ENCODE data around the gene PLPPR2.
"Not testable (repeated sequence)": the region's sequence is repeated elsewhere in the genome, so short reads cannot be mapped to it uniquely, and the experiment has no call there.

PLPPR2 gene

GRCh38 chr19:11338569-11339253, 16.5 kb upstream of the PLPPR2 start:
- no peak for DNase-seq (ENCODE audit: insufficient read length, low spot score)
- FAIRE-seq, result no peak

GRCh38 chr19:11339254-11340098, 15.8 kb upstream of the PLPPR2 start, which contains the start of gene RAB3D:
Gene RAB3D (minus strand): TSS chr19:11339657. CDS start chr19:11337399, 2,258 bp downstream.
- TF ChIP-seq POLR2AphosphoS5 (IDR thresholded peaks at IDR 0.05; ENCODE audit: low read depth, low read length) (no peak), SPI1 (IDR thresholded peaks at IDR 0.05; ENCODE audit: low read depth, low read length) (no peak), POU2F2 (IDR thresholded peaks at IDR 0.05; ENCODE audit: low read depth, low read length) (no peak), TAF1 (IDR thresholded peaks at IDR 0.05; ENCODE audit: low read depth, low read length) (no peak), PAX5 (IDR thresholded peaks at IDR 0.05; ENCODE audit: insufficient read depth, low read length, severe bottlenecking) (no peak), POLR2A (IDR thresholded peaks at IDR 0.05; ENCODE audit: low read depth, low read length) (no peak)
- FAIRE-seq, result peak; percentile 94
- peak; percentile 96 for DNase-seq (ENCODE audit: insufficient read length, low spot score)

More at GRCh38 chr19:11338569-11339253, 16.5 kb upstream of the PLPPR2 start:
- TF ChIP-seq POLR2A (IDR thresholded peaks at IDR 0.05; ENCODE audit: low read depth, low read length), result no peak
- TF ChIP-seq SPI1 (IDR thresholded peaks at IDR 0.05; ENCODE audit: low read depth, low read length), result no peak
- TF ChIP-seq PAX5 (IDR thresholded peaks at IDR 0.05; ENCODE audit: insufficient read depth, low read length, severe bottlenecking), result no peak
- no peak for TF ChIP-seq POU2F2 (IDR thresholded peaks at IDR 0.05; ENCODE audit: low read depth, low read length)
- no peak for TF ChIP-seq POLR2AphosphoS5 (IDR thresholded peaks at IDR 0.05; ENCODE audit: low read depth, low read length)
- TF ChIP-seq TAF1 (IDR thresholded peaks at IDR 0.05; ENCODE audit: low read depth, low read length), result no peak

GRCh38 chr19:11340099-11340467, 15.1 kb upstream of the PLPPR2 start:
- not testable (repeated sequence) for FAIRE-seq

DNA sequence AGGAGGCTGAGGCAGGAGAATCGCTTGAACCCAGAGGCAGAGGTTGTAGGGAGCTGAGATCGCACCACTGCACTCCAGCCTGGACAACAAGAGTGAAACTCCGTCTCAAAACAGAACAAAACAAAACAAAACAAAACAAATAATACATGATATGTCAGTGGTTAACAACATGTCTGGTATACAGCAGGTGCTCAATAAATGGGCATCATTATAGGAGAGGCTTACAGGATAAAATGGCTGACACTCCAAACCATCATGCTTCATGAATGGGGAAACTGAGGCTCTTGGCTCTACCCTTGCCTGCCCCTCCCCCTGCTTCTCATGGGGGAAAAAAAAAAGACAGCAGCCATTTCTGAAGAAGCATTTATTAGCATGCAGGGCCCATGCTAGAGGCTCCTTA, 12.8 kb upstream of the PLPPR2 start:
- no peak for TF ChIP-seq SPI1 (IDR thresholded peaks at IDR 0.05; ENCODE audit: low read depth, low read length)
- TF ChIP-seq POLR2A (IDR thresholded peaks at IDR 0.05; ENCODE audit: low read depth, low read length), result no peak
- DNase-seq (ENCODE audit: insufficient read length, low spot score) (no peak), FAIRE-seq (no peak)

More at GRCh38 chr19:11340099-11340467, 15.1 kb upstream of the PLPPR2 start:
- DNase-seq (ENCODE audit: insufficient read length, low spot score), result not testable (repeated sequence)

DNA sequence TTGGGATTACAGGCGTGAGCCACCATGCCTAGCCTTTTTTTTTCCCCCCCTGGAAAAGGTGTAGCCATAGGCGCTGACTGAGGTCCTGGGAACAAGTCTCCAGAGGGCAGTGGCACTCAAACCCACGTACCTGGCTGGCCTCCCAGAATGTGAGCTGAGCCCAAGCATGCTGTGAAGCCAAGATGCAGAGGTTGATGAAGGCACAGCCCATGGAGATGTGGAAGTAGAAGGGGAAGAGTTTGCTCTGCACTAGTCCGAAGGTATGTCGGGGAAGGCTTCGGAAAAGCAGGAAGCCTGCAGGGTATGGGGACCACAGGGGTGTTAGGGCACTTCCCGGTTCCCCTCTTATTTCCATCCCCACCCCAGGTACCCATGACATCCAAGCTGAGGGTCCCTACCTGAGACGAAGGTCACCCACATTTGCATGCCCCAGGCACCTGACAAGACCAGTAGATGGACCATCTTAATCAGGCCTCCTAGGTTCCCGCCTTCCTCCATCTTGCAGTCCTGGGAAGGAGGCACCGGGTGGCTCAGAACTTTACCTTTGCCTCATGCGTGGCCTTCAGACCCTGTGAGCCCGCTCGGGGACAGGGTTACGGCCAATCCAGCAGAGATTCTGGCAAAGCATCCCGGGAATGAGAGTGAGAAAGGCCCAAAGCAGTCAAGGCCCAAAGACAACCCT, 10.0 kb upstream of the PLPPR2 start:
- no peak for TF ChIP-seq PAX5 (IDR thresholded peaks at IDR 0.05; ENCODE audit: insufficient read depth, low read length, severe bottlenecking)
- no peak for TF ChIP-seq POLR2AphosphoS5 (IDR thresholded peaks at IDR 0.05; ENCODE audit: low read depth, low read length)
- no peak for TF ChIP-seq TAF1 (IDR thresholded peaks at IDR 0.05; ENCODE audit: low read depth, low read length)
- no peak for TF ChIP-seq SPI1 (IDR thresholded peaks at IDR 0.05; ENCODE audit: low read depth, low read length)
- TF ChIP-seq POU2F2 (IDR thresholded peaks at IDR 0.05; ENCODE audit: low read depth, low read length), result no peak
- TF ChIP-seq POLR2A (IDR thresholded peaks at IDR 0.05; ENCODE audit: low read depth, low read length), result no peak
- DNase-seq (ENCODE audit: insufficient read length, low spot score) (no peak), FAIRE-seq (peak; percentile 72)

GRCh38 chr19:11346104-11346940, 8.9 kb upstream of the PLPPR2 start, which contains the start of the genes CCDC159 and TMEM205:
Gene CCDC159 (plus strand): TSS chr19:11346519. CDS start chr19:11346607, 88 bp downstream.
Gene TMEM205 (minus strand): TSS chr19:11346268. CDS start chr19:11345619, 649 bp downstream.
- FAIRE-seq, result peak; percentile 97
- peak; percentile 89 for TF ChIP-seq PAX5 (IDR thresholded peaks at IDR 0.05; ENCODE audit: insufficient read depth, low read length, severe bottlenecking)
- peak; percentile 17; the same call in 1 of the 2 replicates for TF ChIP-seq POU2F2 (IDR thresholded peaks at IDR 0.05; ENCODE audit: low read depth, low read length)
- TF ChIP-seq POLR2AphosphoS5 (IDR thresholded peaks at IDR 0.05; ENCODE audit: low read depth, low read length), result peak; percentile 54; the same call in 1 of the 2 replicates
- peak; percentile 34 for TF ChIP-seq SPI1 (IDR thresholded peaks at IDR 0.05; ENCODE audit: low read depth, low read length)
- no peak for TF ChIP-seq TAF1 (IDR thresholded peaks at IDR 0.05; ENCODE audit: low read depth, low read length)
- TF ChIP-seq POLR2A (IDR thresholded peaks at IDR 0.05; ENCODE audit: low read depth, low read length), result peak; percentile 49; the same call in 1 of the 2 replicates
- peak; percentile 93 for DNase-seq (ENCODE audit: insufficient read length, low spot score)

DNA sequence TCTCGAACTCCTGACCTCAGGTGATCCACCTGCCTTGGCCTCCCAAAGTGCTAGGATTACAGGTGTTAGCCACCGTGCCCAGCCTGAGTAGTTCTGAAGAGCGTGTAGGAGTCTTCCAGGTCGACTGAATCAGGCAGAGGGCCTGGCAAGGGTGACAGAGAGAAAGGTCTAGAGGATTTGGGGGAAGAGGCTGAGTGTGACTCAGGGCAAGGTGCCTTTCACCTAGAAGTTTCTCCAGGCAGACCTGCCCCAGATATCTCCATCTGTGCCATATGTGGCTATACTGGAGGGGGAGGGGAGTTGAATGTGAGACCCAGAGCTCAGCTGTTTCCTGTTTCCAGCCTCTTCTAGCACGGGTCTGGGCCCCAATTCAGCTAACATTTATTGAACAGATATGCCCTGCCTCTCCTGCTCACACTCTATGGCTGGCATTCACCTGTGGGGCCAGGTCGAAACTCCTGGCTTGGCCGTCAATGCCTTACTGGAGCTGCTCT, 7.6 kb upstream of the PLPPR2 start:
- TF ChIP-seq POU2F2 (IDR thresholded peaks at IDR 0.05; ENCODE audit: low read depth, low read length), result no peak
- no peak for TF ChIP-seq POLR2AphosphoS5 (IDR thresholded peaks at IDR 0.05; ENCODE audit: low read depth, low read length)
- no peak for TF ChIP-seq SPI1 (IDR thresholded peaks at IDR 0.05; ENCODE audit: low read depth, low read length)
- no peak for TF ChIP-seq POLR2A (IDR thresholded peaks at IDR 0.05; ENCODE audit: low read depth, low read length)
- no peak for TF ChIP-seq TAF1 (IDR thresholded peaks at IDR 0.05; ENCODE audit: low read depth, low read length)
- DNase-seq (ENCODE audit: insufficient read length, low spot score) (no peak), FAIRE-seq (no peak)

DNA sequence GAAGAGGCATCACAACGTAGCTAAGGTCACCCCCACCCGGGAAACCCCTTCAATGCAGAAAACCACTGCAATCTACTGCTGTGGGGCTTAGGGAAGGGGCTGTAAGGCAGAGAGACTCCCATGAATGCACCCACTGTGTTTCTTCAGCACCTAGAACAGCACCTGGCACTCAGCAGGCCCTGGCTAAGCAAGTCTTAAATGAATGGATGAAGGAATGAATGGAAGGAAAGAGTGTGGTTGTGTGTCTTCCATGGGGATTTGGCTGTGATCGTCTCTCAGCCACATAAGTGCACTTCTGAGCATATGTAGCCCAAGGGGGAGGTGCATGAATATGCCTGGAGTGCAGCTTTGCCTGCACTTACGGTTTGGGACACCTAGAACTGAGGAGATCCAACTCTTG, 6.1 kb upstream of the PLPPR2 start:
- FAIRE-seq (no peak), DNase-seq (ENCODE audit: insufficient read length, low spot score) (no peak)
- TF ChIP-seq PAX5 (IDR thresholded peaks at IDR 0.05; ENCODE audit: insufficient read depth, low read length, severe bottlenecking) (no peak), POU2F2 (IDR thresholded peaks at IDR 0.05; ENCODE audit: low read depth, low read length) (no peak), SPI1 (IDR thresholded peaks at IDR 0.05; ENCODE audit: low read depth, low read length) (no peak), POLR2A (IDR thresholded peaks at IDR 0.05; ENCODE audit: low read depth, low read length) (no peak), TAF1 (IDR thresholded peaks at IDR 0.05; ENCODE audit: low read depth, low read length) (no peak), POLR2AphosphoS5 (IDR thresholded peaks at IDR 0.05; ENCODE audit: low read depth, low read length) (no peak)

- not testable (repeated sequence) for FAIRE-seq; DNase-seq (ENCODE audit: insufficient read length, low spot score)
These were observed 1.1 kb upstream of the PLPPR2 start for GRCh38 chr19:11354102-11354501.
